K562 (cell line): ENCODE data around the gene PRMT7.

Experiments used
- BCLAF1 ChIP-seq, 2 experiments: fragments of 450-650 bp in 1 of 2; IDR thresholded peaks; 2 replicates each; pipeline ENCODE4 v1.6.1; 2011 to 2017; ENCODE audit warnings: low read depth in 2 of 2, antibody characterized with exemption in 1 of 2, borderline replicate concordance in 1 of 2, low read length in 1 of 2, mild to moderate bottlenecking in 1 of 2, mixed read lengths in 1 of 2; ENCODE audit not compliant: control insufficient read depth in 1 of 2
- E2F5 ChIP-seq: sonication (generic); formaldehyde crosslinking; IDR thresholded peaks from 2 replicates; pipeline ENCODE4 v1.8.0; 2022; ENCODE audit warnings: mild to moderate bottlenecking, missing genetic modification reagents
- IRF1 ChIP-seq: sonication (generic); formaldehyde crosslinking; IDR thresholded peaks from 2 replicates; pipeline ENCODE4 v1.8.0; 2022; ENCODE audit warnings: missing genetic modification reagents, mild to moderate bottlenecking, borderline replicate concordance
- POLR2AphosphoS5 ChIP-seq: IDR thresholded peaks from 2 replicates; pipeline ENCODE4 v1.6.1; 2011; ENCODE audit warnings: mild to moderate bottlenecking, low read depth, low read length, moderate library complexity; ENCODE audit not compliant: control insufficient read depth, insufficient read depth
- TF ChIP-seq, protein P1 (sequence below): fragments of 250-450 bp; sonication (Bioruptor Pico); IDR thresholded peaks from 2 replicates; pipeline ENCODE4 v1.5.0; 2020; ENCODE audit warnings: mild to moderate bottlenecking, borderline replicate concordance

GRCh38 chr16:68374246-68374805 is 63.5 kb downstream of the PRMT7 start:
- TF ChIP-seq IRF1 (no peak), BCLAF1 (IDR thresholded peaks at IDR 0.05; ENCODE audit: borderline replicate concordance in 1 of 2, control insufficient read depth in 1 of 2, low read depth in 2 of 2, low read length in 1 of 2) (no peak), E2F5 (no peak), POLR2AphosphoS5 (no peak)
- TF ChIP-seq, protein P1, sequence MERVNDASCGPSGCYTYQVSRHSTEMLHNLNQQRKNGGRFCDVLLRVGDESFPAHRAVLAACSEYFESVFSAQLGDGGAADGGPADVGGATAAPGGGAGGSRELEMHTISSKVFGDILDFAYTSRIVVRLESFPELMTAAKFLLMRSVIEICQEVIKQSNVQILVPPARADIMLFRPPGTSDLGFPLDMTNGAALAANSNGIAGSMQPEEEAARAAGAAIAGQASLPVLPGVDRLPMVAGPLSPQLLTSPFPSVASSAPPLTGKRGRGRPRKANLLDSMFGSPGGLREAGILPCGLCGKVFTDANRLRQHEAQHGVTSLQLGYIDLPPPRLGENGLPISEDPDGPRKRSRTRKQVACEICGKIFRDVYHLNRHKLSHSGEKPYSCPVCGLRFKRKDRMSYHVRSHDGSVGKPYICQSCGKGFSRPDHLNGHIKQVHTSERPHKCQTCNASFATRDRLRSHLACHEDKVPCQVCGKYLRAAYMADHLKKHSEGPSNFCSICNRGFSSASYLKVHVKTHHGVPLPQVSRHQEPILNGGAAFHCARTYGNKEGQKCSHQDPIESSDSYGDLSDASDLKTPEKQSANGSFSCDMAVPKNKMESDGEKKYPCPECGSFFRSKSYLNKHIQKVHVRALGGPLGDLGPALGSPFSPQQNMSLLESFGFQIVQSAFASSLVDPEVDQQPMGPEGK (CRISPR knock-in tag), result no peak
